PFSK-1 (cell line): Measurements from ENCODE around the gene DMC1.

ENCODE experiments used
- POLR2AphosphoS5 ChIP-seq: IDR thresholded peaks from 2 replicates; pipeline ENCODE4 v1.6.1; 2012; ENCODE audit warnings: low read depth, mild to moderate bottlenecking, control low read depth, low read length, moderate library complexity
- REST ChIP-seq, 2 experiments: IDR thresholded peaks; 2 replicates each; pipeline versions ENCODE4 v1.6.1 to v1.8.0; 2011 to 2012; ENCODE audit warnings: low read depth in 2 of 2, low read length in 2 of 2, control low read depth in 1 of 2, inconsistent platforms in 1 of 2, mild to moderate bottlenecking in 1 of 2, moderate library complexity in 1 of 2; ENCODE audit not compliant: insufficient read depth in 1 of 2
- SIN3A ChIP-seq: IDR thresholded peaks from 2 replicates; pipeline ENCODE4 v1.6.1; 2012; ENCODE audit warnings: mild to moderate bottlenecking, low read length, moderate library complexity, borderline replicate concordance; ENCODE audit not compliant: insufficient read depth

GRCh38 chr22:38501797-38502672 is 67.9 kb downstream of the DMC1 start:
- no peak for TF ChIP-seq SIN3A
- TF ChIP-seq POLR2AphosphoS5, result no peak
- no peak for TF ChIP-seq REST (IDR thresholded peaks at IDR 0.05; ENCODE audit: insufficient read depth in 1 of 2, low read depth in 2 of 2, low read length in 2 of 2)
